Neural progenitor cell (in vitro differentiated cells): ENCODE data around the gene SNX1. TPM values are rescaled to one million over a fixed set of nuclear protein-coding genes. Genes with fewer than 3 reads are reported as not detected.

Experiments used
- DNase-seq: peaks from one replicate; pipeline ENCODE4 v3.0.0-alpha.2; 2016; ENCODE audit warnings: low spot score
- H2AFZ ChIP-seq: fragments of 200-600 bp; sonication (generic); replicated peaks from 2 replicates; pipeline ENCODE4 v1.6.1; 2016; ENCODE audit warnings: antibody characterized with exemption
- H3F3A ChIP-seq: fragments of 200-600 bp; sonication (generic); 2 replicates; pipeline ENCODE4 v1.6.1; 2016; ENCODE audit warnings: antibody characterized with exemption, low read depth
- H3K27ac ChIP-seq: fragments of 200-600 bp; sonication (generic); 2 replicates; pipeline ENCODE4 v1.5.1; 2016; ENCODE audit warnings: mild to moderate bottlenecking
- H3K27me3 ChIP-seq: fragments of 200-600 bp; sonication (generic); 2 replicates; pipeline ENCODE4 v1.6.1; 2016; ENCODE audit warnings: mild to moderate bottlenecking, moderate library complexity
- H3K36me3 ChIP-seq: fragments of 200-600 bp; sonication (generic); 2 replicates; pipeline ENCODE4 v1.5.1; 2016
- H3K4me1 ChIP-seq: fragments of 200-600 bp; sonication (generic); 2 replicates; pipeline ENCODE4 v1.6.1; 2016; ENCODE audit warnings: mixed run types
- H3K4me2 ChIP-seq: fragments of 200-600 bp; sonication (generic); 2 replicates; pipeline ENCODE4 v1.6.1; 2016
- H3K4me3 ChIP-seq: fragments of 200-600 bp; sonication (generic); 2 replicates; pipeline ENCODE4 v1.5.1; 2016
- H3K79me2 ChIP-seq: fragments of 200-600 bp; sonication (generic); 2 replicates; pipeline ENCODE4 v1.6.1; 2016; ENCODE audit warnings: low read depth
- H3K9ac ChIP-seq: fragments of 200-600 bp; sonication (generic); 2 replicates; pipeline ENCODE4 v1.6.1; 2016
- H3K9me3 ChIP-seq: fragments of 200-600 bp; sonication (generic); 2 replicates; pipeline ENCODE4 v1.5.1; 2016; ENCODE audit warnings: low read depth
- H4K20me1 ChIP-seq: fragments of 200-600 bp; sonication (generic); 2 replicates; pipeline ENCODE4 v1.6.1; 2016; ENCODE audit warnings: low read depth
- H3K27ac Mint-ChIP-seq: 3 replicates; pipeline ENCODE4 v1.8.0; 2021; ENCODE audit warnings: mixed read lengths
- H3K27me3 Mint-ChIP-seq: 2 replicates; pipeline ENCODE4 v1.8.0; 2022; ENCODE audit warnings: low read depth, mild to moderate bottlenecking, inconsistent platforms, moderate library complexity, mixed read lengths; ENCODE audit not compliant: insufficient read depth
- H3K36me3 Mint-ChIP-seq: 3 replicates; pipeline ENCODE4 v1.8.0; 2021; ENCODE audit warnings: mixed read lengths
- H3K4me1 Mint-ChIP-seq: 3 replicates; pipeline ENCODE4 v1.8.0; 2021; ENCODE audit warnings: mixed read lengths
- H3K4me3 Mint-ChIP-seq: 3 replicates; pipeline ENCODE4 v1.8.0; 2021; ENCODE audit warnings: mild to moderate bottlenecking, moderate library complexity, mixed read lengths
- H3K9me3 Mint-ChIP-seq: 3 replicates; pipeline ENCODE4 v1.8.0; 2020; ENCODE audit warnings: mixed read lengths
- EZH2 ChIP-seq: fragments of 200-600 bp; sonication (generic); IDR thresholded peaks from 2 replicates; pipeline ENCODE4 v1.6.1; 2017; ENCODE audit warnings: antibody characterized with exemption, mild to moderate bottlenecking, moderate library complexity
- EZH2phosphoT487 ChIP-seq: fragments of 200-600 bp; sonication (generic); IDR thresholded peaks from 2 replicates; pipeline ENCODE4 v1.6.1; 2017; ENCODE audit warnings: antibody characterized with exemption
- total RNA-seq: library from RNA; depleted of rRNA; stranded (reverse); fragments of >200 nt; gene quantifications from 2 replicates; pipeline ENCODE4 v1.2.3, GENCODE V29; 2015; ENCODE audit warnings: low replicate concordance
- TF ChIP-seq, protein P1 (sequence below): fragments of 200-600 bp; sonication (generic); IDR thresholded peaks from 2 replicates; pipeline ENCODE4 v1.5.1; 2017; ENCODE audit warnings: antibody characterized with exemption, mild to moderate bottlenecking

Gene SNX1
- total RNA-seq, 1 donor from 2014 or later: 24.0 TPM

DNA sequence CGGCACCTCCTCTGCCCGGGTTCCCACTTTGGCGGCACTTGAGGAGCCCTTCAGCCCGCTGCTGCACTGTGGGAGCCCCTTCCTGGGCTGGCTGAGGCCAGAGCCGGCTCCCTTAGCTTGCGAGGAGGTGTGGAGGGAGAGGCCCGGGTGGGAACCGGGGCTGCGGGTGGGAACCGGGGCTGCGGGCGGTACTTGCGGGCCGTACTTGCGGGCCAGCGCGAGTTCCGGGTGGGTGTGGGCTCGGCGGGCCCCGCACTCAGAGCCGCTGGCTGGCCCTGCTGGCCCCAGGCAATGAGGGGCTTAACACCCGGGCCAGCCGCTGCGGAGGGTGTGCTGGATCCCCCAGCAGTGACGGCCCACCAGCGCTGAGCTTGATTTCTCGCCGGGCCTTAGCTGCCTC, 35.1 kb upstream of the SNX1 start:
- Histone ChIP-seq H3K4me2 (no peak overlapping the region), H3K36me3 (no peaks in the 10 kb centered on the region), H3K4me3 (no peak overlapping the region), H3K4me1 (no peaks in the 10 kb centered on the region), H3K9ac (no peak overlapping the region), H3K27ac (no peak overlapping the region), H3K9me3 (no peaks in the 10 kb centered on the region), H2AFZ (no peak overlapping the region), H3K27me3 (no peaks in the 10 kb centered on the region), H3F3A (no peaks in the 10 kb centered on the region), H3K79me2 (no peaks in the 10 kb centered on the region), H4K20me1 (no peaks in the 10 kb centered on the region)
- no peak overlapping the region for H3K4me3 Mint-ChIP-seq
- H3K9me3 Mint-ChIP-seq: peaks cover 2% of the 10 kb centered on the region
- H3K27me3 Mint-ChIP-seq: peaks cover 2% of the 10 kb centered on the region
- no peaks in the 10 kb centered on the region for H3K36me3 Mint-ChIP-seq
- H3K4me1 Mint-ChIP-seq: peaks cover 2% of the 10 kb centered on the region
- H3K27ac Mint-ChIP-seq: no peak overlapping the region
- no peak for DNase-seq
- TF ChIP-seq EZH2phosphoT487 (no peak), EZH2 (no peak)
- TF ChIP-seq, protein P1, sequence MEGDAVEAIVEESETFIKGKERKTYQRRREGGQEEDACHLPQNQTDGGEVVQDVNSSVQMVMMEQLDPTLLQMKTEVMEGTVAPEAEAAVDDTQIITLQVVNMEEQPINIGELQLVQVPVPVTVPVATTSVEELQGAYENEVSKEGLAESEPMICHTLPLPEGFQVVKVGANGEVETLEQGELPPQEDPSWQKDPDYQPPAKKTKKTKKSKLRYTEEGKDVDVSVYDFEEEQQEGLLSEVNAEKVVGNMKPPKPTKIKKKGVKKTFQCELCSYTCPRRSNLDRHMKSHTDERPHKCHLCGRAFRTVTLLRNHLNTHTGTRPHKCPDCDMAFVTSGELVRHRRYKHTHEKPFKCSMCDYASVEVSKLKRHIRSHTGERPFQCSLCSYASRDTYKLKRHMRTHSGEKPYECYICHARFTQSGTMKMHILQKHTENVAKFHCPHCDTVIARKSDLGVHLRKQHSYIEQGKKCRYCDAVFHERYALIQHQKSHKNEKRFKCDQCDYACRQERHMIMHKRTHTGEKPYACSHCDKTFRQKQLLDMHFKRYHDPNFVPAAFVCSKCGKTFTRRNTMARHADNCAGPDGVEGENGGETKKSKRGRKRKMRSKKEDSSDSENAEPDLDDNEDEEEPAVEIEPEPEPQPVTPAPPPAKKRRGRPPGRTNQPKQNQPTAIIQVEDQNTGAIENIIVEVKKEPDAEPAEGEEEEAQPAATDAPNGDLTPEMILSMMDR: no peak

DNA sequence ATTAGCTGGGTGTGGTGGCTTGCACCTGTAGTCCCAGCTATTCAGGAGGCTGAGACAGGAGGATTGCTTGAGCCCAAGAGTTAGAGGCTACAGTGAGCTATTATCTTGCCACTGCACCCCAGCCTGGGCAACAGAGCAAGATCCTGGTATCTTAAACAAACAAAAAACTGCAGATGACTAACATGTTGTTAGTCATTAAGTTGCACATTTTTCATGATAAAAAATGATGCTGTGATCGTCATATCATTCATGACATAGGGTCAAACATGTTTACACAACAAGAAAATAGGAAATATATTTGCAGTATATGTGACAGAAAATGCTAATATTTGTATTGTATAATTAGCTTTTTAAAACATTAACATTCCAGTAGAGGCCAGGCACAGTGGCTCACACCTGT, 29.3 kb upstream of the SNX1 start:
- H3K36me3 ChIP-seq: no peaks in the 10 kb centered on the region
- H3K4me1 Mint-ChIP-seq: peaks cover 8% of the 10 kb centered on the region
- H3K36me3 Mint-ChIP-seq: no peaks in the 10 kb centered on the region
- H3K9me3 ChIP-seq: no peaks in the 10 kb centered on the region
- H3K27ac Mint-ChIP-seq: no peak overlapping the region
- H3K27me3 Mint-ChIP-seq: peaks cover 3% of the 10 kb centered on the region
- H3K9me3 Mint-ChIP-seq: no peaks in the 10 kb centered on the region
- H3F3A ChIP-seq: no peaks in the 10 kb centered on the region
- H3K4me3 Mint-ChIP-seq: no peak overlapping the region
- H3K27me3 ChIP-seq: no peaks in the 10 kb centered on the region
- no peak overlapping the region for H3K4me3 ChIP-seq
- H4K20me1 ChIP-seq: no peaks in the 10 kb centered on the region
- no peak overlapping the region for H3K9ac ChIP-seq
- no peak overlapping the region for H3K27ac ChIP-seq
- TF ChIP-seq EZH2phosphoT487 (no peak), EZH2 (no peak)
- TF ChIP-seq, protein P1: no peak
- H2AFZ ChIP-seq: no peak overlapping the region
- H3K4me2 ChIP-seq: no peak overlapping the region
- DNase-seq: no peak
- no peaks in the 10 kb centered on the region for H3K4me1 ChIP-seq
- H3K79me2 ChIP-seq: no peaks in the 10 kb centered on the region

DNA sequence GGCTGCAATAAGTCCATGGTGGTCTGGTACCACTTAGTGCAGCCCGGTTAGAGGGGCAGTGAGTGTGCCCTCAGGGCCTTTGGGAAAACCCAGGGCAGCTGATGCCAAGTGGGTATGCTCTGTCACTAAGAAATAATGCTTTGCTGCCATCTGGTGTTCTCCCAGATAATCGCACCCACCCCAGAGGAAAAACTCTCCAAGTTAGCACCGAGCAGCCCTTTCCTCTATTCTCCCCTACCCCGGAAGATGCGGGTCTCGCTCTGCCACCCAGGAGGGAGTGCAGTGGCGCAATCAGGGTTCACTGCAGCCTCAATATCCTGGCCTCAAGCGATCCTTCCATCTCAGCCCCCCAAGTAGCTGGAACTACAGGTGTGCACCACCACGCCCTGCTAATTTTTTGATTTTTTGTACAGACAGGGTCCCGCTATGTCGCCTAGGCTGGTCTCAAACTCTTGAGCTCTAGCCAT, 28.2 kb upstream of the SNX1 start:
- no peak overlapping the region for H3K9ac ChIP-seq
- H3K4me1 ChIP-seq: no peaks in the 10 kb centered on the region
- H3K9me3 ChIP-seq: no peaks in the 10 kb centered on the region
- Mint-ChIP-seq H3K9me3 (no peaks in the 10 kb centered on the region), H3K27me3 (peaks cover 3% of the 10 kb centered on the region), H3K4me1 (peaks cover 8% of the 10 kb centered on the region), H3K27ac (no peak overlapping the region), H3K4me3 (no peak overlapping the region), H3K36me3 (peaks cover 4% of the 10 kb centered on the region)
- H2AFZ ChIP-seq: peak overlapping the region; percentile 71
- no peaks in the 10 kb centered on the region for H3F3A ChIP-seq
- H3K36me3 ChIP-seq: no peaks in the 10 kb centered on the region
- TF ChIP-seq EZH2phosphoT487: no peak
- TF ChIP-seq, protein P1: peak; percentile 82
- peak; percentile 81 for DNase-seq
- no peaks in the 10 kb centered on the region for H3K79me2 ChIP-seq
- no peak overlapping the region for H3K4me2 ChIP-seq
- no peak overlapping the region for H3K27ac ChIP-seq
- no peaks in the 10 kb centered on the region for H4K20me1 ChIP-seq
- H3K4me3 ChIP-seq: no peak overlapping the region
- H3K27me3 ChIP-seq: no peaks in the 10 kb centered on the region

DNA sequence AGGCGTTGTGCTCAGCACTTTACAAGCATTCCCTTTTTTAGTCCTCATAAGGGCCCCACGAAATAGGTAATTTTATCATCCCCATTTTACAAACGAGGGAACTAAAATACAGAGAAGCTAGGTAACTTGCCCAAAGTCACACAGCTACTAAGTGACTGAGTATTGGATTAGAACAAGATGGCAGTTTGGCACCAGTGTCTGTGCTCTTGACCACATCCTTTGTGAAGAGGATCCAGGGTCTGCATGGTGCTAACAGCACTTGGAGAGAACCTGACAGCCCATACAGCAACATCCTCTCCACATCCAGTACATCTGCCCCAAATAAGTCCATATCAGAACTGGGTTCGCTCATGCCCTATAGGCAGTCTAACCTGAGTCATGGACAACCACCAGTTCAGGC, 27.6 kb upstream of the SNX1 start:
- no peaks in the 10 kb centered on the region for H3K9me3 ChIP-seq
- H3K4me1 ChIP-seq: no peaks in the 10 kb centered on the region
- Mint-ChIP-seq H3K36me3 (peaks cover 7% of the 10 kb centered on the region), H3K4me3 (no peak overlapping the region), H3K27ac (no peak overlapping the region), H3K9me3 (no peaks in the 10 kb centered on the region), H3K27me3 (peaks cover 3% of the 10 kb centered on the region), H3K4me1 (peaks cover 8% of the 10 kb centered on the region)
- H3K9ac ChIP-seq: no peak overlapping the region
- H3K27ac ChIP-seq: no peak overlapping the region
- H4K20me1 ChIP-seq: no peaks in the 10 kb centered on the region
- no peaks in the 10 kb centered on the region for H3F3A ChIP-seq
- no peaks in the 10 kb centered on the region for H3K27me3 ChIP-seq
- TF ChIP-seq EZH2 (no peak), EZH2phosphoT487 (no peak)
- TF ChIP-seq, protein P1: no peak
- H3K36me3 ChIP-seq: no peaks in the 10 kb centered on the region
- no peak overlapping the region for H2AFZ ChIP-seq
- no peaks in the 10 kb centered on the region for H3K79me2 ChIP-seq
- no peak overlapping the region for H3K4me2 ChIP-seq
- DNase-seq: no peak
- no peak overlapping the region for H3K4me3 ChIP-seq
